KG1 (cell line): ENCODE measurements around the gene CALM3.

Experiments
- DNase-seq: peaks from one replicate; lab custom pipeline; 2025; lab: John Stamatoyannopoulos, UW

The CALM3 gene

DNA sequence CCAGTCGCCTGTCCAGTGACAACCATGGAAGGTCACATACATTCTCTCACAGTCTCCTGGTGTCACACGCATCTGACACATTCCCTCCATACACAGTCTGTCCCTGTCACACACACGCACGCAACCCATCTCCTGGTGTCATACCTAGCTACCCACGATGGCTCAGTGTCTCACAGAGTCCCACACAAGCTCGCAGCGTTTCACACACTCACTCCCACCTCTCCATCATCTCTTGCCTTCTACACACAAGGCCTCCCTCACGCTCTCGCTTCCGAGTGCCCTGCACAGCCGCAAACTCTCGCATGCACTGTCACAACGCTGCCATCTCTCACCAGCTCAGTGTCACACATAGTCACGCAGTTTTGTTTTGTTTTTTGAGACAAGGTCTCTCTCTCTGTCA, 36.1 kb downstream of the CALM3 start:
- no peak for DNase-seq

GRCh38 chr19:46639358-46640182, 38.4 kb downstream of the CALM3 start:
- DNase-seq = no peak

DNA sequence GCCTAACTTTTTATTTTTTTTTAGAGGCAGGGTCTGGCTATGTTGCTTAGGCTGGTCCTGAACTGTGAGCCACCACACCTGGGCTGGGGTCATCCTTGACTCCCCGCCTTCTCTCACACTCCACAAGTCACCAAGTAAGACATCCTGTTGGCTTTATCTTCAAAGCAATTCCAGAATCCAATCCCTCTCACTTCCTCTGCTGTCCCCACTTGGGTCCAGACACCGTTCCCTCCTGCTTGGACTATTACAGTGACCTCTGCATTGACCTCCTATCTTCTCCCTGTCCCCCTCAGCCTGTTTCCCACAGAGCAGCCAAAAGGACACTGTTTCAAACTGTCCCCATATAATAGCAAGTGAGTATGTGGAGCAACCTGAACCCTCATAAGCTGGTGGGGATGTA, 39.5 kb downstream of the CALM3 start:
- DNase-seq = no peak

DNA sequence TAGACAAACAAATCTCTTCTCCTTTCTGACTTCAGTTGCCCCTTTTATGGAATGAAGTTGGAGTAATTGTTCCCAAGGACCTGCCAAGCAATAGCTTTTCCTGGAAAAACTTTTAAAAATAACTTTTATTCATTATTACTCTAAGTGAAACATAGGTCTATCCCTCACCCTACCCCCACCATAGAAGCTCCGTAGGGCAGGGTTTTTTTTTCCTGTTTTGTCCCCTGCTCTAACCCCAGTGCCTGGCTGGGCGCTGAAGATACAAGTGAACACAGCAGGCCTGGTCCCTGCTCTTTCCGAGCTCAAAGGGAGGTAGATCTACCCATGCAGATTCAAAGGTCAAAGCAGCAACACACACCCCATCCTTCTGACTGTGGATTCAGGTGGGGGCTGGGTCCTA, 43.6 kb downstream of the CALM3 start:
- DNase-seq = no peak

- DNase-seq = no peak
Measured at GRCh38 chr19:46646402-46646801, 45.3 kb downstream of the CALM3 start.

GRCh38 chr19:46648060-46648960, 47.2 kb downstream of the CALM3 start:
- no peak for DNase-seq

DNA sequence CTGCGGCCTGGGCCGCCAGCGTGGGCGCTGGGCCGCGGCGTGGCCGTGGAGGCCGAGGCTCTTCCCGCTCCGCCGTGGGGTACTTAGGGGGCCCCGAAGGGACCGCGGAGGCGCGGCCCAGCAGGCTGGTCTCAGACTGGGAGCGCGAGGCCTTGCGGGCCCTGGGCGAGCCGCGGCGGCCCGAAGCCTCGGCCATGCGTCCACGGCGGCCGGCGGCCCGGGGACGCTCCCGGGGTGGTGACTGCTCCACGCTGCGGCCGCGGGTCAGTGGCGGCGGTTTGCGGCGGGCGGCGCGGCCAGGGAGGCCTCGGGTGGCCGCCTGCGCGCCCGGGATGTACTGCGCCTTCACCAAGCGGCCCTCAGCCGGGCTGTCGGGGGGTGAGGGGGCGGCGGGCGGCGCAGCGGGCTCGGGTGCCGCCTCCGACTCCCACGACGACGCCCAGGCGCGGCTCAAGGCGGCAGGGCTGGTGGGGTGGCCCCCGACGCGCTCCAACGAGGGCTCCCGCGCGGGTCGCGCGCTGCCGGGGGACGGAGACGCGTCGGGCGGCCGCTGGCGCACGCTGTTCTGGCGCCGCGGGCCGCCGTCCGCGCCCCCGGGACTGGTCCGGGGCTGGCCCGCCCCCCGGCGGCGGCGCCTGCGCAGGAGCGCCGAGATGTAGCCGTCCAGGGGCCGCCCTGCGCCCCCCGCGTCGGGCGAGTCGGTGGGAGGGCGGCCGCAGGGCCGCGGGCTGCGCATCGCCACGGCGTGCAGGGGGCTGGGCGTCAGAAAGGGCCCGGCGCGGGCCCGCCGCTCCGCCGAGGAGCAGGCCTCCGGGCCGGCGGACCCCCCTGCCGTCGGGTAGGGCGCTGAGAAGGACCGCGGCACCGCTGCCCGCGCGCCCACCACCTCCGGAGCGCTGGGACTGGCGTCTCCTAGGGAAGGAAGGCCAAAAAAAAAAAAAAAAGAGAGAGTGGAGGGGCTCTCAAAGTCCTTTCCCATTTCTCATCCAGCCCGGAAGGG, 48.1 kb downstream of the CALM3 start:
- DNase-seq = no peak

GRCh38 chr19:46650445-46650844, 49.3 kb downstream of the CALM3 start:
- no peak for DNase-seq

GRCh38 chr19:46654621-46655152, 53.6 kb downstream of the CALM3 start:
- DNase-seq = no peak

DNA sequence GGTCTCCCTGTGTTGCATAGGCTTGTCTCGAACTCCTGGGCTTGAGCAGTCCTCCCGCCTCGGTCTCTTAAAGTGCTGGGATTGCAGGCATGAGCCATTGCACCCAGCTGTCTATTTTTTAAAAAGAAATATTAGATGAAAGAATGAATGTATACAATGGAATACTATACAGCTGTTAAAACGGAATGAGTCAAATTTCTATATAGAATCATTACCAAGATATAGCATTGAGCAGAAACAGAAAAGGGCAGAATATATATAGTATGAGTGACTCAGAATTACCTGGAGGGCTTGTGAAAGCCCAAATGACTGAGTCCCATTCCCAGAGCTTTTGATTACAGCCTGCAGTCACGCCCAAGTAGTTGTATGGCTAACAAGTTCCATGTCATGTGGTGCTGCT, 55.4 kb downstream of the CALM3 start:
- DNase-seq = no peak

DNA sequence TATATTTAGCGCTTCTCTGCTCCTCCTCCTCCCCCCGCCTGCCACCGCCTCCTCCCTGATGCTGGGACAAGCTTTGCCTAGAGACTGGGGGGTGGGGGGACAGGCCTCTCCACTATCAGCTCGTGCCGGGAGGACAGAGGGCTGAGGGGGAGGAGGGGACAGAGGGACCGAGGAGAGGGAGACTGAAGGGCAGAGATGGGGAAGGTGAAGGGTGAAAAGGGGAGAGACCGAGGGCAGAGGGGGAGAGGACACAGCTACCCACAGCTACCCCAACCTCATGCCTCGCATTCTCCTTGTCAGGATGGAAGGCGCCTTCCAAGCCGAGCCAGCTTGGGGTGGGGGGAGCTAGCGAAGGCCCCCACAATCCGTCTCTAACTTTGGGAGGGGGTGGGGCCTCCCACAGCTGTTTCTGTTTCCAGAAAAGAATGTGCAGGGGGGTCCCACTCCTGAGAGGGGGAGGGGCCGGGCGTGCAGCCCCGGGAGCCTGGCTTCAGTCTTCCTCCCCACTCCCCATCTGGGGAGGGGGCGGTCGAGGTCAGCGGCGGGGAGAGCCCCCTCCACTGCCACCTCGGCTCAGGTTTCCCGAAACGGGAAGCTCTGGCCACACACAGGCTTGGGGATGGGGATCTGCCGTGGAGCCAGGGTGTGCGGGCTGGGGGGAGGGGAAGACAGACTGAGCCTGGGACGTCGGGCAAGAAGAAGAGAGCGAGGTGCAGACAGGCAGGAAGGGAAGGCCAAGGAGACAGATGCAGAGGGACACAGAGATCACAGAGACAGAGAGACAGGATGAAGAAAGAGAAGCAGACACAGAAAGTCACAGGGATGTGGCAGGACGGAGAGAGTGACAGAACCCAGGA, 58.2 kb downstream of the CALM3 start:
- DNase-seq = no peak

GRCh38 chr19:46660008-46660517, 58.9 kb downstream of the CALM3 start:
- DNase-seq = no peak
